ENCODE results near the gene TRIM72. TPM values are rescaled to one million over a fixed set of nuclear protein-coding genes. Genes with fewer than 3 reads are reported as not detected.

Gene TRIM72
- polyA plus RNA-seq, 1 donor (not counting 4 experiments of a cell fraction or from before 2014, with no cell fraction given) = not detected

DNA sequence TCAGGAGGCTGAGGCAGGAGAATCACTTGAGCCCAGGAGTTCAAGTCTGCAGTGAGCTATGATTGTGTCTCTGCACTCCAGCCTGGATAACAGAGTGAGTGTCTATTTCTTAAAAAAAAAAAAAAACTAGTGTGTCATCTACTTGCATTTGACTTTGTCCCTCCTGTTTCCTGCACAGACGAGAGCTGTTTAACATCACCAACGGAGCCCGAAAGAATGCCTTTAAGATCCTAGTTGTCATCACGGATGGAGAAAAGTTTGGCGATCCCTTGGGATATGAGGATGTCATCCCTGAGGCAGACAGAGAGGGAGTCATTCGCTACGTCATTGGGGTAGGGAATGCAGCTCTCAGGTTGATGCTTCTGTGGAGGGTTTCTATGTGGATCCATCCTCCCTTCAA lies 59.3 kb downstream of the TRIM72 start:
- H2AFZ ChIP-seq (ENCODE audit: control insufficient read depth, low read length) = no peak overlapping the region
- no peak overlapping the region for H3K4me2 ChIP-seq (ENCODE audit: control insufficient read depth, extremely low read depth, insufficient read depth, low read depth, low read length)
- no peaks in the 10 kb centered on the region for H4K20me1 ChIP-seq (ENCODE audit: control insufficient read depth, extremely low read depth, insufficient read depth, low read length)
- no peaks in the 10 kb centered on the region for H3K27me3 ChIP-seq (ENCODE audit: control insufficient read depth, extremely low read depth, insufficient read depth, low read length)
- no peak for FAIRE-seq
- H3K9me3 ChIP-seq (ENCODE audit: control insufficient read depth, low read depth, low read length) = no peaks in the 10 kb centered on the region
- H3K27ac ChIP-seq (ENCODE audit: control insufficient read depth, insufficient read depth, low read length) = peak overlapping the region; percentile 48
- H3K9me1 ChIP-seq (ENCODE audit: control insufficient read depth, extremely low read depth, insufficient read depth, low read length) = no peaks in the 10 kb centered on the region
- dilution Hi-C loops (cut with MboI; ENCODE audit: extremely low pct_ligation_motif_present, low sequenced_read_pairs) = no loop called here
- H3K9ac ChIP-seq (ENCODE audit: control insufficient read depth, extremely low read depth, insufficient read depth, low read length) = no peak overlapping the region
- H3K36me3 ChIP-seq (ENCODE audit: control insufficient read depth in 2 of 2, extremely low read depth in 1 of 2, insufficient read depth in 2 of 2, low read length in 2 of 2) = no peaks in the 10 kb centered on the region
- TF ChIP-seq, protein P1, sequence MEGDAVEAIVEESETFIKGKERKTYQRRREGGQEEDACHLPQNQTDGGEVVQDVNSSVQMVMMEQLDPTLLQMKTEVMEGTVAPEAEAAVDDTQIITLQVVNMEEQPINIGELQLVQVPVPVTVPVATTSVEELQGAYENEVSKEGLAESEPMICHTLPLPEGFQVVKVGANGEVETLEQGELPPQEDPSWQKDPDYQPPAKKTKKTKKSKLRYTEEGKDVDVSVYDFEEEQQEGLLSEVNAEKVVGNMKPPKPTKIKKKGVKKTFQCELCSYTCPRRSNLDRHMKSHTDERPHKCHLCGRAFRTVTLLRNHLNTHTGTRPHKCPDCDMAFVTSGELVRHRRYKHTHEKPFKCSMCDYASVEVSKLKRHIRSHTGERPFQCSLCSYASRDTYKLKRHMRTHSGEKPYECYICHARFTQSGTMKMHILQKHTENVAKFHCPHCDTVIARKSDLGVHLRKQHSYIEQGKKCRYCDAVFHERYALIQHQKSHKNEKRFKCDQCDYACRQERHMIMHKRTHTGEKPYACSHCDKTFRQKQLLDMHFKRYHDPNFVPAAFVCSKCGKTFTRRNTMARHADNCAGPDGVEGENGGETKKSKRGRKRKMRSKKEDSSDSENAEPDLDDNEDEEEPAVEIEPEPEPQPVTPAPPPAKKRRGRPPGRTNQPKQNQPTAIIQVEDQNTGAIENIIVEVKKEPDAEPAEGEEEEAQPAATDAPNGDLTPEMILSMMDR (optimal IDR thresholded peaks at IDR 0.05 in 1 of 3, IDR thresholded peaks at IDR 0.05 in 1 of 3, conservative IDR thresholded peaks at IDR 0.05 in 1 of 3; ENCODE audit: extremely low read depth in 1 of 3, insufficient read depth in 2 of 3, low read length in 3 of 3) = no peak
- TF ChIP-seq EZH2 (IDR thresholded peaks at IDR 0.05; ENCODE audit: low read length) = no peak
- H3K4me1 ChIP-seq (ENCODE audit: control insufficient read depth, extremely low read depth, insufficient read depth, low read length) = peaks cover 23% of the 10 kb centered on the region
- H3K79me2 ChIP-seq (ENCODE audit: control insufficient read depth, insufficient read depth, low read length) = no peaks in the 10 kb centered on the region
- DNase-seq (ENCODE audit: low read depth, low spot score) = no peak
- H3K4me3 ChIP-seq (ENCODE audit: control insufficient read depth in 2 of 3, extremely low read depth in 1 of 3, insufficient read depth in 2 of 3, low read depth in 1 of 3, low read length in 3 of 3) = no peak overlapping the region

GRCh38 chr16:31273676-31274075 lies 59.8 kb downstream of the TRIM72 start:
- Histone ChIP-seq H3K79me2 (ENCODE audit: control insufficient read depth, insufficient read depth, low read length) (no peaks in the 10 kb centered on the region), H3K27me3 (ENCODE audit: control insufficient read depth, extremely low read depth, insufficient read depth, low read length) (no peaks in the 10 kb centered on the region)
- peak; percentile 75 for FAIRE-seq

More at GRCh38 chr16:31273676-31274075, 59.8 kb downstream of the TRIM72 start:
- dilution Hi-C loops (cut with MboI; ENCODE audit: extremely low pct_ligation_motif_present, low sequenced_read_pairs) = no loop called here
- H4K20me1 ChIP-seq (ENCODE audit: control insufficient read depth, extremely low read depth, insufficient read depth, low read length) = no peaks in the 10 kb centered on the region
- no peaks in the 10 kb centered on the region for H3K9me3 ChIP-seq (ENCODE audit: control insufficient read depth, low read depth, low read length)
- no peak for TF ChIP-seq EZH2 (IDR thresholded peaks at IDR 0.05; ENCODE audit: low read length)
- TF ChIP-seq, protein P1 (optimal IDR thresholded peaks at IDR 0.05 in 1 of 3, IDR thresholded peaks at IDR 0.05 in 1 of 3, conservative IDR thresholded peaks at IDR 0.05 in 1 of 3; ENCODE audit: extremely low read depth in 1 of 3, insufficient read depth in 2 of 3, low read length in 3 of 3) = no peak
- peak overlapping the region; percentile 44 for H2AFZ ChIP-seq (ENCODE audit: control insufficient read depth, low read length)
- H3K4me1 ChIP-seq (ENCODE audit: control insufficient read depth, extremely low read depth, insufficient read depth, low read length) = peaks cover 23% of the 10 kb centered on the region
- no peaks in the 10 kb centered on the region for H3K36me3 ChIP-seq (ENCODE audit: control insufficient read depth in 2 of 2, extremely low read depth in 1 of 2, insufficient read depth in 2 of 2, low read length in 2 of 2)
- H3K9ac ChIP-seq (ENCODE audit: control insufficient read depth, extremely low read depth, insufficient read depth, low read length) = no peak overlapping the region
- H3K4me3 ChIP-seq (ENCODE audit: control insufficient read depth in 2 of 3, extremely low read depth in 1 of 3, insufficient read depth in 2 of 3, low read depth in 1 of 3, low read length in 3 of 3) = no peak overlapping the region
- H3K27ac ChIP-seq (ENCODE audit: control insufficient read depth, insufficient read depth, low read length) = peak overlapping the region; percentile 48
- DNase-seq (ENCODE audit: low read depth, low spot score) = peak; percentile 89
- H3K9me1 ChIP-seq (ENCODE audit: control insufficient read depth, extremely low read depth, insufficient read depth, low read length) = no peaks in the 10 kb centered on the region
- H3K4me2 ChIP-seq (ENCODE audit: control insufficient read depth, extremely low read depth, insufficient read depth, low read depth, low read length) = peak overlapping the region; percentile 41
